ENCODE measurements around the gene ESRRB.
A peak's percentile ranks its signal among the peaks of the same experiment; 100 is the strongest.

Gene ESRRB

GRCh38 chr14:76375947-76376404, at the start of gene ESRRB:
TSS of gene ESRRB (plus strand) at chr14:76376137. CDS start at chr14:76376402, 265 bp downstream.
- Histone ChIP-seq H3K36me3 (ENCODE audit: control insufficient read depth in 2 of 2, insufficient read depth in 1 of 2, low read length in 2 of 2) (no peaks in the 10 kb centered on the region), H3K4me3 (ENCODE audit: low read depth, low read length) (peak within 1 kb of the TSS; percentile 46), H3K4me1 (ENCODE audit: control insufficient read depth, insufficient read depth, low read length) (peaks cover 6% of the 10 kb centered on the region), H3K27ac (ENCODE audit: extremely low read depth, low read depth, low read length) (no peak within 1 kb of the TSS; the same call in 1 of the 2 replicates), H3K9me3 (ENCODE audit: control insufficient read depth, insufficient read depth, low read depth, low read length) (no peaks in the 10 kb centered on the region)
- CTCF ChIA-PET: interaction anchor here (0.6 to 1.1 kb wide), 3 partner anchors 320 to 561 kb away, joined by 3 to 4 read pairs (median 3); no protein-coding TSS in a partner anchor
- POLR2A ChIA-PET: no interaction called here
- TF ChIP-seq HOXA7 (CRISPR knock-in tag; IDR thresholded peaks at IDR 0.05; ENCODE audit: borderline replicate concordance): no peak
- no peak for TF ChIP-seq ZNF112 (tag by site-specific recombination; IDR thresholded peaks at IDR 0.05)
- no peak for TF ChIP-seq ZNF529 (tag by site-specific recombination; IDR thresholded peaks at IDR 0.05; ENCODE audit: insufficient replicate concordance)
- TF ChIP-seq SP2 (tag by site-specific recombination; IDR thresholded peaks at IDR 0.05): peak; percentile 22
- no peak for TF ChIP-seq ZNF701 (tag by site-specific recombination; IDR thresholded peaks at IDR 0.05)
- TF ChIP-seq, protein P1, sequence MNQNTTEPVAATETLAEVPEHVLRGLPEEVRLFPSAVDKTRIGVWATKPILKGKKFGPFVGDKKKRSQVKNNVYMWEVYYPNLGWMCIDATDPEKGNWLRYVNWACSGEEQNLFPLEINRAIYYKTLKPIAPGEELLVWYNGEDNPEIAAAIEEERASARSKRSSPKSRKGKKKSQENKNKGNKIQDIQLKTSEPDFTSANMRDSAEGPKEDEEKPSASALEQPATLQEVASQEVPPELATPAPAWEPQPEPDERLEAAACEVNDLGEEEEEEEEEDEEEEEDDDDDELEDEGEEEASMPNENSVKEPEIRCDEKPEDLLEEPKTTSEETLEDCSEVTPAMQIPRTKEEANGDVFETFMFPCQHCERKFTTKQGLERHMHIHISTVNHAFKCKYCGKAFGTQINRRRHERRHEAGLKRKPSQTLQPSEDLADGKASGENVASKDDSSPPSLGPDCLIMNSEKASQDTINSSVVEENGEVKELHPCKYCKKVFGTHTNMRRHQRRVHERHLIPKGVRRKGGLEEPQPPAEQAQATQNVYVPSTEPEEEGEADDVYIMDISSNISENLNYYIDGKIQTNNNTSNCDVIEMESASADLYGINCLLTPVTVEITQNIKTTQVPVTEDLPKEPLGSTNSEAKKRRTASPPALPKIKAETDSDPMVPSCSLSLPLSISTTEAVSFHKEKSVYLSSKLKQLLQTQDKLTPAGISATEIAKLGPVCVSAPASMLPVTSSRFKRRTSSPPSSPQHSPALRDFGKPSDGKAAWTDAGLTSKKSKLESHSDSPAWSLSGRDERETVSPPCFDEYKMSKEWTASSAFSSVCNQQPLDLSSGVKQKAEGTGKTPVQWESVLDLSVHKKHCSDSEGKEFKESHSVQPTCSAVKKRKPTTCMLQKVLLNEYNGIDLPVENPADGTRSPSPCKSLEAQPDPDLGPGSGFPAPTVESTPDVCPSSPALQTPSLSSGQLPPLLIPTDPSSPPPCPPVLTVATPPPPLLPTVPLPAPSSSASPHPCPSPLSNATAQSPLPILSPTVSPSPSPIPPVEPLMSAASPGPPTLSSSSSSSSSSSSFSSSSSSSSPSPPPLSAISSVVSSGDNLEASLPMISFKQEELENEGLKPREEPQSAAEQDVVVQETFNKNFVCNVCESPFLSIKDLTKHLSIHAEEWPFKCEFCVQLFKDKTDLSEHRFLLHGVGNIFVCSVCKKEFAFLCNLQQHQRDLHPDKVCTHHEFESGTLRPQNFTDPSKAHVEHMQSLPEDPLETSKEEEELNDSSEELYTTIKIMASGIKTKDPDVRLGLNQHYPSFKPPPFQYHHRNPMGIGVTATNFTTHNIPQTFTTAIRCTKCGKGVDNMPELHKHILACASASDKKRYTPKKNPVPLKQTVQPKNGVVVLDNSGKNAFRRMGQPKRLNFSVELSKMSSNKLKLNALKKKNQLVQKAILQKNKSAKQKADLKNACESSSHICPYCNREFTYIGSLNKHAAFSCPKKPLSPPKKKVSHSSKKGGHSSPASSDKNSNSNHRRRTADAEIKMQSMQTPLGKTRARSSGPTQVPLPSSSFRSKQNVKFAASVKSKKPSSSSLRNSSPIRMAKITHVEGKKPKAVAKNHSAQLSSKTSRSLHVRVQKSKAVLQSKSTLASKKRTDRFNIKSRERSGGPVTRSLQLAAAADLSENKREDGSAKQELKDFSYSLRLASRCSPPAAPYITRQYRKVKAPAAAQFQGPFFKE (tag by site-specific recombination; IDR thresholded peaks at IDR 0.05; ENCODE audit: borderline replicate concordance): no peak
- TF ChIP-seq, protein P2, sequence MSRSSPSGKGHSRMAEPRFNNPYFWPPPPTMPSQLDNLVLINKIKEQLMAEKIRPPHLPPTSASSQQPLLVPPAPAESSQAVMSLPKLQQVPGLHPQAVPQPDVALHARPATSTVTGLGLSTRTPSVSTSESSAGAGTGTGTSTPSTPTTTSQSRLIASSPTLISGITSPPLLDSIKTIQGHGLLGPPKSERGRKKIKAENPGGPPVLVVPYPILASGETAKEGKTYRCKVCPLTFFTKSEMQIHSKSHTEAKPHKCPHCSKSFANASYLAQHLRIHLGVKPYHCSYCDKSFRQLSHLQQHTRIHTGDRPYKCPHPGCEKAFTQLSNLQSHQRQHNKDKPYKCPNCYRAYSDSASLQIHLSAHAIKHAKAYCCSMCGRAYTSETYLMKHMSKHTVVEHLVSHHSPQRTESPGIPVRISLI (tag by site-specific recombination; IDR thresholded peaks at IDR 0.05): no peak
- no peak for TF ChIP-seq ZNF174 (tag by site-specific recombination; IDR thresholded peaks at IDR 0.05)
- no peak for TF ChIP-seq ZNF148 (tag by site-specific recombination; IDR thresholded peaks at IDR 0.05; ENCODE audit: borderline replicate concordance)
- no peak for TF ChIP-seq ZNF677 (tag by site-specific recombination; IDR thresholded peaks at IDR 0.05)
- TF ChIP-seq IKZF3 (tag by site-specific recombination; IDR thresholded peaks at IDR 0.05): no peak
- no peak for TF ChIP-seq ZNF768 (tag by site-specific recombination; IDR thresholded peaks at IDR 0.05)
- no peak for TF ChIP-seq ZNF416 (tag by site-specific recombination; IDR thresholded peaks at IDR 0.05)
- peak; percentile 71 for TF ChIP-seq ZNF341 (tag by site-specific recombination; IDR thresholded peaks at IDR 0.05; ENCODE audit: low read depth)
- TF ChIP-seq ZNF211 (tag by site-specific recombination; IDR thresholded peaks at IDR 0.05; ENCODE audit: low read depth): no peak
- no peak for TF ChIP-seq ZBTB7A (tag by site-specific recombination; IDR thresholded peaks at IDR 0.05; ENCODE audit: low read depth)
- peak; percentile 16; the same call in 1 of the 2 replicates for TF ChIP-seq ZIC2 (tag by site-specific recombination; IDR thresholded peaks at IDR 0.05)
- TF ChIP-seq KLF8 (tag by site-specific recombination; IDR thresholded peaks at IDR 0.05): no peak
- no peak for TF ChIP-seq ZNF549 (tag by site-specific recombination; IDR thresholded peaks at IDR 0.05)
- peak; percentile 42; the same call in 1 of the 2 replicates for TF ChIP-seq ZNF366 (tag by site-specific recombination; conservative IDR thresholded peaks at IDR 0.05)
- TF ChIP-seq OSR2 (tag by site-specific recombination; IDR thresholded peaks at IDR 0.05): no peak
- no peak for TF ChIP-seq ZNF621 (tag by site-specific recombination; IDR thresholded peaks at IDR 0.05)
- no peak for TF ChIP-seq REST (tag by site-specific recombination; IDR thresholded peaks at IDR 0.05)
- no peak for TF ChIP-seq GLI4 (tag by site-specific recombination; IDR thresholded peaks at IDR 0.05)
- no peak for TF ChIP-seq YY1 (tag by site-specific recombination; IDR thresholded peaks at IDR 0.05)
- peak; percentile 86 for TF ChIP-seq ZBTB17 (tag by site-specific recombination; IDR thresholded peaks at IDR 0.05)
- peak; percentile 83 for TF ChIP-seq ZBTB20 (tag by site-specific recombination; IDR thresholded peaks at IDR 0.05)
